Activated CD4-positive, alpha-beta T cell treated with anti-CD3 and anti-CD28 coated beads for 1 hour (primary cell): ENCODE results near the gene NR1D2.
A peak's percentile ranks its signal among the peaks of the same experiment; 100 is the strongest.

ENCODE experiments used
- DNase-seq: peaks from one replicate; pipeline ENCODE4 v3.0.0-alpha.2; 2020

NR1D2 gene

GRCh38 chr3:23932571-23932970, 12.5 kb upstream of the NR1D2 start:
- DNase-seq = no peak

GRCh38 chr3:23934253-23934652, 10.8 kb upstream of the NR1D2 start:
- no peak for DNase-seq

DNA sequence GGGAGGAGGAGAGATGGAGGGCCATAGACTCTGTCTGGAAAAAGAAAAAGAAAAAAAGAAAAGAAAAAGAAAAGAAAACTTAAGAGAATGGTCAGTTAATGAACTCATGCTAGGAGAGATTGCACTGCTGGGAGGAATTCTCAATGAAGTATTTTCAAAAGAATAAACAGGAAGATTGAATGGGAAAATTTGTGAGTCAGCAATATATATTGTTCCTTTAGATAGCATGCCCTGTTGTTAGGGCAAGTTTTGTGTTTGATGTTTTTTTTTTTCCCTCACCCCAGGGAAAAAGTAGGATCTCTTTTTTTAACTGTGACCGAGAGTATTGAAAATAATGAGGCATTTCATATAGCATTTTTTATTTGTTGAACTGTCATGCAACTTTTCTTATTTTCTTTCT, 7.8 kb upstream of the NR1D2 start:
- no peak for DNase-seq

GRCh38 chr3:23938688-23939087, 6.4 kb upstream of the NR1D2 start:
- no peak for DNase-seq

DNA sequence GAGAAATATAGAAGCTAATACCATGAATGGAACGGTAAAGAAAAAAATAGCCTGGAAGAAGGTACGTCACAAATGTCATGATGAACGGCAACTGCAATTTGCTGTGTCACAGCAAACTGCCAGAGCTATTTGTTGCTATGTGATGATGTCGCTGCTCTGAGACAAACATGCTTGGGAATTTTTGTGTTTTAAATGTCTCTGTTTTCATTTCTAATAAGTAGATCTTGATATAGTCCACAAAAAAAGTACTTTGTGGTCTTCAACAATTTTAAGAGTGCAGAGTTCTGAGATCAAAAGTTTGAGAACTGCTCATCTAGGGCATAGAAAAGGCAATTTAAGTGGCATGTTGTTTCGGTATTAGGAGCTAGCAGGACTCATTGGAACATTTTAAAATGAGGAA, 4.3 kb upstream of the NR1D2 start:
- no peak for DNase-seq

DNA sequence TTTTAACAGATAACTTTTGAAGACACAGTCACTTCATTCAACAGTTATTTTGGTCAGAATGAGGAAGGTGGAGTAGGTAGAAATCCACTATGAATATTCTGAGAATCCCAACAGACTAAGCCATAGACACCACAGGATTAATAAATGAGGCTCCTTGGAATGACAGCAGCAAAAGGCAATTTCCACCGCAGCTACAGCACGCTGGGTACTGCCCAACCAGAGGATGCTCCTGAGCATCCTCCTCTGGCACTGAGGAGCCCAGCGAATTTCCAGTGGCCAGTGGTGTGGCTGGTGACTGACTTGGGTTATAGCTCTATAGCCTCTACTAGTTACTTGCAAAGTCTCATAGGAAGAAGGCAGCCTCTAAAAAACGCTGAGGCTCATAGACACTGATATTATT, 3.6 kb upstream of the NR1D2 start:
- no peak for DNase-seq

- DNase-seq = no peak
Measured at GRCh38 chr3:23942546-23942945, 2.5 kb upstream of the NR1D2 start.

DNA sequence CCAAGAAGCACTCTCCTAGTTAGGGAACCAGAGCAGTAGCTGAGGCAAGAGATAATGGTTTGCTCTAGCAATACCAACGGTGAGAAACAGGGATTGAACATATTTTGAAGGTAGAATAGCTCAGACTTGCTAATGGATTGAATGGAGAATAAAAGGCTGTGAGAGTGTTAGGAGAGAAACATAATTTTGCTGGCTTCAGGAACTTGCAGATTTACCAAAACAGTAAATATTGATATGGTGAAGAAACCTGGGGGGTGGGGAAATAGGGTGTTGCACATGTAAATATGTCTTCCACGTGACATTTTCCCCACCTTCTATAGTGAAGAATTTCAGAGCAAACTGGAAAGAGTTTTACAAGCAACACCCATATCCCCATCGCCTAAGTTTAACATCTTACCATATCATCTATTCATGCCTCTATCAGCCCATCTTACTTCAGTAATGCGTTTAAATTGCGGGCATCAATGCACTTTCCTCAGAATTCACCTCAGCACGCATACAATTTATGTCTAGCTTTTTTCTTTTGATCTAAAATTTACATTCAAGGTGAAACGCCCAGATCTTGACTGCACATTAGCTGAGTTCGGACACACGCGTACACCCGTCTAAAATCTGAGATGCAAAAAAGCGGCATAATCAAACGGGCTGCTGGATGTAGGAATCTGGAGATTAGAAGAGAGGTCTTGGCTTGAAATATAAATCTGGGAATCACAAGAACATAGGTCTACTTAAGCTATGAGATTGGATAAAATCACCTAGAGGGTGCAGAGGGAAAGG, 891 bp upstream of the NR1D2 start:
- no peak for DNase-seq

DNA sequence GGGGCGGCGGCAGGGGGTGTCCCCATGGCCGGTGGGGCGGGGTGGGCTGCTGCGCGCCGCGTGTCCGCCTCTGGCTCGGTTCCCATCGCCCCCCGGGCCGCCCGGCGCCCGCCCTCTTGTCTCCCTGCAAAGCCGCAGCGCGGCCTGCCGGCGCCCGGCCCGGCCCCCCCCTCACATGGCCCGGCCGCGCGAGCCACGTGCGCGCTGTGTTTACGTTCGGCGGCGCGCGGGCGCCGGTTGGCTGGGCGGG, 502 bp downstream of the NR1D2 start:
- DNase-seq = no peak

DNA sequence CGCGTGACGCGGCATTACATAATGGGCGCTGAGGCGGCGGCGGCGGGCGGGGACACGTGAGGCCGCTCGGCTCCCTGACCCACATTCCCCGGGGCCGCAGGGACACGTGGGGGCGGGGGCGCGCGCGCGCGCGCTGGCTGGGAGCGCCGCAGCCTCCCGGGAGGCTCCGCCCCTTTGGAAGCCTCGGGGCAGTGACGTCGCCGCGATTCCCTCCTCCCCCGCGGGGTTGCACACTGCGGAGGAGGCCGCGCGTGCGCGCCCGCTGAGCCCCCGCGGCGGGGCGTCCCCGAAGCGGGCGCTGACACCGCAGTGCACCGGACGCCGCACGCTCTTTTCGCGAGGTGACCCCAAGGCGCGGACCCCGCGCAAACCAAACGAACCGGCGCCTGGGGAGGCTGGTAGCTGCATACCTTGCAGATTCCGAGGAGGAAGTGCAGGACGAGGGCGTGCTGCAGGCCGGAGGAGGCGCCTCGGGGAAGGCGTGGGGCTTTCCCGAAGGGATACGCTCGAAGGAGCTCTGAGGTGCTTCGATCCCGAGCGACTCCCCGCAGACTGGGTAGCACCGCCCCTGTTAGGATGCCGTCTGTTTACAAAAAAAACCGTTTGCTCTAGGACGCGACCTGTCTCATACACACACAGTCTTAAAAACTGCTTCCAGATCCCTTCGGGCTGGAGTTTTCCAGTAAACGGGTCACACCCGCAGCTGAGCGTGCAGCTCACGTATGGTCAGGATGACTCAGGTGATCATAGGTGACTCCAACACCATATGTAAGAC, 1.0 kb downstream of the NR1D2 start:
- peak; percentile 97 for DNase-seq

DNA sequence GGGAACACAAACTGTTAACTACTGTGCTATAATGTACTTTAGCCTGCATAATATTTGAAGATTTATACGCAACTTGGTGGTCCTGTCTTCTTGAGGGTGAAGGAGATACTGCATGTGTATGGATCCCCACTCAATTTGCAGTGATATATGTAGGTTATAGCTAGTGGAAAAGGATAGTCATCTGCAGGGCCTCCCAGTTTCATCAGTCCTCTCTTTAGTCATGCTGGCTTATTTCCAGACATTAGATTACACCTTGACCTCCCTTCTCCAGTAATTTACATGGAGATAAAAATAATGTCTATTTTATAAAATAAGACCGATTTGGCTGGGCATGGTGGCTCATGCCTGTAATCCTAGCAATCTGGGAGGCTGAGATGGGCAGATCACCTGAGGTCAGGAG, 3.7 kb downstream of the NR1D2 start:
- no peak for DNase-seq

DNA sequence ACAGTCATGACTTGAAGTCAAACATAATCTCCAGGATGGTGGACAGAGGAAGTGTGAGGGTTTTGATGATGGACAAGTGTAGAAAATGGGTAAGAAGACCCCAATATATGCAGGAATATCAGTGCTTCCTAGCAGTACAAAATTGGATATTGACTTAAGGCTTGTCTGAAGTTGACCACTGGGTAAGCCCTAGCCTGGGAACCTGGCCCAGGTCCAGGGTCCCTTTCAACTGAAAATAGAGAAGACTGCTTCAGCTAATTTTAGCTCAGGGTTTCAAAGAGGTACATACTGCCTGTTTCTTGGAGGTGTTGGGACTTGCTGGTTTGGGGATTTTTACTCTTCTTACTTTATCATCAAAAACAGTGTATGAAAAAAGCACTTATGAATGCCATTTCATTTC, 4.7 kb downstream of the NR1D2 start:
- no peak for DNase-seq

- DNase-seq = no peak
Measured at GRCh38 chr3:23950293-23950692, 5.2 kb downstream of the NR1D2 start.

GRCh38 chr3:23952646-23953045, 7.6 kb downstream of the NR1D2 start:
- no peak for DNase-seq

DNA sequence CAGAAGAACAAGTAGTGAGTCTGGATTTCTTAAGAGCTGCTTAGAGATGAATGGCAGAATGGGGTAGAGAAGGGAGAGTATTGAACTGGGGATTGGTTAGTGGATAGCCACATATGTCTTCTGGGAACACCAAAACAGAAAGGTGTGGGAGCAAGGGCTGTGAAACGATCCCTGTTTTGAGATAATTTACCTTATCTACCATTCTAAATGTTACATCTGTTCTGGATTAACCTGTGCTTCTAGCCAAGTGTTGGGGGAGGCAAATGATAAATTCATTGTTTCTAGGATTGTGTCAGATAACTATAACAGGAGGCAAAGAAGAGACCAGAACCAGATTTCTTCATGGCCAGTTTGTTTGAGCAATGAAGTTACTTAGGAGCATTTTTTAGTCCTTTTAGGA, 8.4 kb downstream of the NR1D2 start:
- DNase-seq = no peak

- DNase-seq = no peak
Measured at GRCh38 chr3:23954144-23954543, 9.1 kb downstream of the NR1D2 start.

GRCh38 chr3:23956701-23957100, 11.6 kb downstream of the NR1D2 start:
- DNase-seq = no peak

DNA sequence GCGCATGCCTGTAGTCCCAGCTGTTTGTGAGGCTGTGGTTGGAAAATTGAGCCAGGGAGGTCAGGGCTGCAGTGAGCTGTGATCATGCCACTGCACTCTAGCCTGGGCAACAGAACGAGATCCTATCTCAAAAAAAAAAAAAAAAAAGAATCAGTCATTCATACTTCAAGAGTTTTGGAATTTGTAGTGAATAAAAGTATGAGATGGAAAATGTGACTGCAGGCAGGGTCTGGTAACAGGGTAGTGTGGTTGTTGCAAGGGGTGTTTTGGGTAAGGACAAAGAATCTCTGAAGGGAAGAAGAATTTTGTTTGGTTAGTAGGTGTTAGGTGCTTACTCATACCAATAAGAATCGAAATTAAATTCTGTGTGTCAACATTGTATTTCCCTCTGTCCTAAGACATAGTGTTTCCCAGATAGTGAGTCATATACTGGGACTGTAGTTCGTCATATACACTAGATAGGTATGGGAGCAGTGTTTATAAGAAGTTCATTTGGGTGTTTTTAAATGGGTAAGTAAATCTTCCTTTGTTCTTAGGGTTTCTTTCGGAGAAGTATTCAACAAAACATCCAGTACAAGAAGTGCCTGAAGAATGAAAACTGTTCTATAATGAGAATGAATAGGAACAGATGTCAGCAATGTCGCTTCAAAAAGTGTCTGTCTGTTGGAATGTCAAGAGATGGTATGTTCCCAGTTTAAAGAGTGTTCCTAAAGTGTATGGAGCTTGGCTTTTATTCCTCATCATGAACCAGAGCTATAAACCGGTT, 14.2 kb downstream of the NR1D2 start:
- no peak for DNase-seq

DNA sequence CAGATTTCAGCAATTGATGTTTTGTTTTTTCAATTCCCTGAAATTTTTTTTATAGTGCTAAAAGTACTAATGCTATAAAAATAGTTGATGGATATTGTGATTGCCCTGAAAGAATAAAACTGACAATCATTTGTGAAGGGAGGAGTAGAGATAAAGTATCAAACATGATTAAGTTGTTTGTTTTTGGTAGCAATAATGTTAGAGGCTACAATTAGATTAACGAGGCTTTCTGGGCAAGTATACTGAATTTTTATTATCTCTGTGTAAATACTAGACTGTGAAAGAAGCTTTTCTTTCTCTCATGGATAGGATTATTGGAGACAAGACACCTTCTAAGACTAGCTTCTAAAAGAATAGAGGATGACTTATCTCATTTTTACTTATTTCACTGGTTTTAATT, 15.6 kb downstream of the NR1D2 start:
- DNase-seq = no peak

- no peak for DNase-seq
Measured at GRCh38 chr3:23961066-23961465, 16.0 kb downstream of the NR1D2 start.

DNA sequence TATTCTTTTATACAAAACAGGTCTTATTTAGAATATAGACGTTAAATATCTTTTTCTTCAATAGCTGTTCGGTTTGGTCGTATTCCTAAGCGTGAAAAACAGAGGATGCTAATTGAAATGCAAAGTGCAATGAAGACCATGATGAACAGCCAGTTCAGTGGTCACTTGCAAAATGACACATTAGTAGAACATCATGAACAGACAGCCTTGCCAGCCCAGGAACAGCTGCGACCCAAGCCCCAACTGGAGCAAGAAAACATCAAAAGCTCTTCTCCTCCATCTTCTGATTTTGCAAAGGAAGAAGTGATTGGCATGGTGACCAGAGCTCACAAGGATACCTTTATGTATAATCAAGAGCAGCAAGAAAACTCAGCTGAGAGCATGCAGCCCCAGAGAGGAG, 16.8 kb downstream of the NR1D2 start:
- no peak for DNase-seq

GRCh38 chr3:23964537-23965235, 19.6 kb downstream of the NR1D2 start:
- no peak for DNase-seq

DNA sequence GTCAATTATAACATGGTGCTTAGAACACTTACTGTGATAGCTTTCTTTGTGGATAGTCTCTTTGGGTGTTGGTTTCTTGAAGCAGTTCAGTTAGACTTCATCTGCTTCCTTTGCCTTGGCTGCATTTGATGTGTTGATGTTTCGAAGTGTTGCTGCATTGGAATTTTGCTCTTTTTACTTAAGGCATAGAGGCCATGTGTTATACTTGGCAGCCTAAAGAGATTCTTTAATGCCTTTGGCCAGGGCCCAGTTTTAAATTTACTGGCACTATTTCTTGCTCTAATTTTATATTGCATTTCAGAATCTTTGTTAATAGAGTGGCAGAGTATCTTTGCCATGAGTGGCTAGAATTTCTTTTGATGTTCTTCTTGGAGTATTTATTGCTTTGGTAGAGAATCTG, 21.2 kb downstream of the NR1D2 start:
- DNase-seq = no peak
